ENCODE data around the gene GOLM1. TPM values are rescaled to one million over a fixed set of nuclear protein-coding genes. Genes with fewer than 3 reads are reported as not detected.

GOLM1 gene
- total RNA-seq, 1 donor from 2014 or later: 55.0 TPM

- Mint-ChIP-seq H3K27ac (ENCODE audit: unreplicated experiment) (no peak overlapping the region), H3K4me1 (ENCODE audit: low read depth) (peaks cover 9% of the 10 kb centered on the region), H3K27me3 (ENCODE audit: low read depth) (no peaks in the 10 kb centered on the region), H3K36me3 (ENCODE audit: low read depth) (peaks cover 31% of the 10 kb centered on the region), H3K9me3 (ENCODE audit: low read depth) (no peaks in the 10 kb centered on the region), H3K4me3 (ENCODE audit: unreplicated experiment) (no peak overlapping the region)
- no peak for TF ChIP-seq CTCF (IDR thresholded peaks at IDR 0.05)
- DNase-seq (ENCODE audit: low spot score): no peak
Measured at GRCh38 chr9:86036555-86036954, 62.8 kb downstream of the GOLM1 start.

GRCh38 chr9:86035827-86036440, 63.4 kb downstream of the GOLM1 start:
- Mint-ChIP-seq H3K9me3 (ENCODE audit: low read depth) (no peaks in the 10 kb centered on the region), H3K4me3 (ENCODE audit: unreplicated experiment) (no peak overlapping the region), H3K36me3 (ENCODE audit: low read depth) (peaks cover 31% of the 10 kb centered on the region), H3K27me3 (ENCODE audit: low read depth) (no peaks in the 10 kb centered on the region), H3K4me1 (ENCODE audit: low read depth) (peaks cover 9% of the 10 kb centered on the region), H3K27ac (ENCODE audit: unreplicated experiment) (no peak overlapping the region)
- TF ChIP-seq CTCF (IDR thresholded peaks at IDR 0.05): no peak
- no peak for DNase-seq (ENCODE audit: low spot score)

- H3K4me3 Mint-ChIP-seq (ENCODE audit: unreplicated experiment): no peak overlapping the region
- H3K9me3 Mint-ChIP-seq (ENCODE audit: low read depth): no peaks in the 10 kb centered on the region
- H3K4me1 Mint-ChIP-seq (ENCODE audit: low read depth): peaks cover 7% of the 10 kb centered on the region
- H3K36me3 Mint-ChIP-seq (ENCODE audit: low read depth): peaks cover 32% of the 10 kb centered on the region
- H3K27ac Mint-ChIP-seq (ENCODE audit: unreplicated experiment): no peak overlapping the region
- H3K27me3 Mint-ChIP-seq (ENCODE audit: low read depth): no peaks in the 10 kb centered on the region
- no peak for DNase-seq (ENCODE audit: low spot score)
- peak; percentile 77 for TF ChIP-seq CTCF (IDR thresholded peaks at IDR 0.05)
Measured at GRCh38 chr9:86034863-86035734, 64.3 kb downstream of the GOLM1 start.

GRCh38 chr9:86027767-86028166, 71.6 kb downstream of the GOLM1 start:
- no peaks in the 10 kb centered on the region for H3K9me3 Mint-ChIP-seq (ENCODE audit: low read depth)
- H3K36me3 Mint-ChIP-seq (ENCODE audit: low read depth): peaks cover 41% of the 10 kb centered on the region
- no peak overlapping the region for H3K27ac Mint-ChIP-seq (ENCODE audit: unreplicated experiment)
- DNase-seq (ENCODE audit: low spot score): no peak
- H3K27me3 Mint-ChIP-seq (ENCODE audit: low read depth): no peaks in the 10 kb centered on the region
- H3K4me3 Mint-ChIP-seq (ENCODE audit: unreplicated experiment): no peak overlapping the region
- no peak for TF ChIP-seq CTCF (IDR thresholded peaks at IDR 0.05)
- peaks cover 8% of the 10 kb centered on the region for H3K4me1 Mint-ChIP-seq (ENCODE audit: low read depth)

- peaks cover 34% of the 10 kb centered on the region for H3K36me3 Mint-ChIP-seq (ENCODE audit: low read depth)
- H3K27ac Mint-ChIP-seq (ENCODE audit: unreplicated experiment): no peak overlapping the region
- H3K4me1 Mint-ChIP-seq (ENCODE audit: low read depth): peaks cover 20% of the 10 kb centered on the region
- no peaks in the 10 kb centered on the region for H3K27me3 Mint-ChIP-seq (ENCODE audit: low read depth)
- H3K9me3 Mint-ChIP-seq (ENCODE audit: low read depth): no peaks in the 10 kb centered on the region
- no peak for DNase-seq (ENCODE audit: low spot score)
- H3K4me3 Mint-ChIP-seq (ENCODE audit: unreplicated experiment): no peak overlapping the region
- TF ChIP-seq CTCF (IDR thresholded peaks at IDR 0.05): no peak
Measured at GRCh38 chr9:86022687-86023266, 76.6 kb downstream of the GOLM1 start.
